HepG2 (cell line): ENCODE measurements around the gene FANCM. TPM values are rescaled to one million over a fixed set of nuclear protein-coding genes. Genes with fewer than 3 reads are reported as not detected.

ENCODE experiments used
- ATAC-seq: fragments of 200-7000 bp; cut with Tn5 transposase; 3 replicates; pipeline ENCODE4 v1.9.1; 2020; ENCODE audit warnings: mild to moderate bottlenecking, moderate library complexity
- BruUV-seq: library from RNA; stranded (reverse); fragments of 400-500 nt; replicated peaks from 2 replicates; lab custom pipeline; 2021; lab: Mats Ljungman, UMichigan
- CTCF ChIA-PET: fragments of 300-600 bp; formaldehyde crosslinking; extraction: SDS; loops from one replicate; lab custom pipeline; 2021; ENCODE audit warnings: low total read pairs, inconsistent platforms, low intra/inter-chr PET ratio; lab: Yijun Ruan, JAX
- POLR2A ChIA-PET: fragments of 350-600 bp; sonication (Branson Sonifier 250); formaldehyde crosslinking; loops from one replicate; lab custom pipeline; 2020; ENCODE audit warnings: antibody characterized with exemption, inconsistent platforms; lab: Yijun Ruan, JAX
- DNase-seq: peaks from one replicate; pipeline ENCODE4 v3.0.0-alpha.2; 2015; ENCODE audit warnings: low spot score
- FAIRE-seq: peaks from 3 replicates; lab custom pipeline; 2011; peaks lifted over from hg19 to GRCh38; lab: Jason Lieb, UNC
- H2AFZ ChIP-seq: one replicate; pipeline ENCODE4 v1.6.1; 2011; ENCODE audit warnings: low read length, inconsistent platforms
- H3K27ac ChIP-seq: fragments of 300-600 bp; 3 replicates; pipeline ENCODE4 v1.8.0; 2011; ENCODE audit warnings: mixed run types, mild to moderate bottlenecking, mixed read lengths, low read length, inconsistent platforms; ENCODE audit not compliant: insufficient read depth; ENCODE audit errors: extremely low read length
- H3K27me3 ChIP-seq, 2 experiments: fragments of 200-600 bp in 1 of 2; 2 replicates in 1 of 2; 3 replicates in 1 of 2; pipeline versions ENCODE4 v1.6.0 to v1.8.0; 2011; ENCODE audit warnings: low read length in 2 of 2, mild to moderate bottlenecking in 2 of 2, moderate library complexity in 2 of 2, inconsistent platforms in 1 of 2; ENCODE audit not compliant: insufficient read depth in 2 of 2, control insufficient read depth in 1 of 2
- H3K36me3 ChIP-seq, 2 experiments: fragments of 200-600 bp in 1 of 2; replicated peaks in 1 of 2; 2 replicates in 1 of 2; 3 replicates in 1 of 2; pipeline versions ENCODE4 v1.5.1 to v1.8.0; 2011; ENCODE audit warnings: low read length in 2 of 2, inconsistent platforms in 1 of 2; ENCODE audit not compliant: insufficient read depth in 2 of 2, control insufficient read depth in 1 of 2
- H3K4me1 ChIP-seq: 2 replicates; pipeline ENCODE4 v1.5.1; 2012; ENCODE audit warnings: low read length, inconsistent platforms; ENCODE audit not compliant: insufficient read depth
- H3K4me2 ChIP-seq: 2 replicates; pipeline ENCODE4 v1.6.0; 2011; ENCODE audit warnings: low read depth, low read length, inconsistent platforms
- H3K4me3 ChIP-seq, 3 experiments: fragments of 200-600 bp in 1 of 3; sonication (generic), shearing (Covaris generic) in 1 of 3; replicated peaks in 1 of 3; 2 replicates each; pipeline ENCODE4 v1.5.1; 2011 to 2016; ENCODE audit warnings: low read length in 3 of 3, inconsistent platforms in 2 of 3, low read depth in 2 of 3, mild to moderate bottlenecking in 2 of 3, control low read depth in 1 of 3, mixed read lengths in 1 of 3; ENCODE audit not compliant: insufficient read depth in 1 of 3
- H3K79me2 ChIP-seq: one replicate; pipeline ENCODE4 v1.6.1; 2011; ENCODE audit warnings: low read length, inconsistent platforms; ENCODE audit not compliant: insufficient read depth
- H3K9ac ChIP-seq: 2 replicates; pipeline ENCODE4 v1.6.0; 2011; ENCODE audit warnings: mild to moderate bottlenecking, low read depth, low read length, inconsistent platforms; ENCODE audit not compliant: insufficient read depth
- H3K9me3 ChIP-seq: 2 replicates; pipeline ENCODE4 v1.5.1; 2012; ENCODE audit warnings: mild to moderate bottlenecking, low read length
- H4K20me1 ChIP-seq: 2 replicates; pipeline ENCODE4 v1.6.0; 2011; ENCODE audit warnings: inconsistent platforms, mild to moderate bottlenecking, low read length, moderate library complexity; ENCODE audit not compliant: insufficient read depth
- CHD2 ChIP-seq: IDR thresholded peaks from 2 replicates; pipeline ENCODE4 v1.6.1; 2011; ENCODE audit warnings: low read depth, low read length, improper control_type of control experiment
- HNF4G ChIP-seq, 2 experiments: sonication (generic) in 1 of 2; formaldehyde crosslinking in 1 of 2; IDR thresholded peaks; 2 replicates each; pipeline versions ENCODE4 v1.4.0 to v1.6.1; 2011 to 2020; ENCODE audit warnings: borderline replicate concordance in 2 of 2, low read depth in 2 of 2, mild to moderate bottlenecking in 2 of 2, low read length in 1 of 2, missing genetic modification reagents in 1 of 2, moderate library complexity in 1 of 2
- IRF2 ChIP-seq: IDR thresholded peaks from 2 replicates; pipeline ENCODE4 v1.6.1; 2018; ENCODE audit warnings: missing genetic modification reagents, missing compliant biosample characterization
- KLF6 ChIP-seq: IDR thresholded peaks from 2 replicates; pipeline ENCODE4 v1.8.0; 2016; ENCODE audit warnings: missing biosample characterization, missing genetic modification reagents
- PHF8 ChIP-seq: sonication (generic); formaldehyde crosslinking; IDR thresholded peaks from 2 replicates; pipeline ENCODE4 v1.5.0; 2020; ENCODE audit warnings: missing genetic modification reagents
- POGK ChIP-seq: sonication (generic); formaldehyde crosslinking; conservative IDR thresholded peaks from 2 replicates; pipeline ENCODE4 v1.8.0; 2022; ENCODE audit warnings: mild to moderate bottlenecking, moderate library complexity, missing genetic modification reagents
- SNAPC2 ChIP-seq: sonication (generic); formaldehyde crosslinking; IDR thresholded peaks from 2 replicates; pipeline ENCODE4 v1.8.1; 2022; ENCODE audit warnings: mild to moderate bottlenecking, missing genetic modification reagents
- TFE3 ChIP-seq: IDR thresholded peaks from 2 replicates; pipeline ENCODE4 v1.6.1; 2016
- TOPORS ChIP-seq: sonication (generic); formaldehyde crosslinking; IDR thresholded peaks from 2 replicates; pipeline ENCODE4 v1.8.0; 2023; ENCODE audit warnings: mild to moderate bottlenecking, missing genetic modification reagents
- YY1 ChIP-seq: IDR thresholded peaks from 2 replicates; pipeline ENCODE4 v1.6.1; 2011; ENCODE audit warnings: low read length, low read depth, moderate library complexity, mild to moderate bottlenecking; ENCODE audit not compliant: insufficient read depth, insufficient replicate concordance
- ZBTB33 ChIP-seq: sonication (generic); formaldehyde crosslinking; IDR thresholded peaks from 2 replicates; pipeline ENCODE4 v1.4.0; 2020; ENCODE audit warnings: missing genetic modification reagents
- ZHX1 ChIP-seq: sonication (generic); formaldehyde crosslinking; IDR thresholded peaks from 2 replicates; pipeline ENCODE4 v1.8.1; 2022; ENCODE audit warnings: low read depth, mild to moderate bottlenecking, missing genetic modification reagents
- ZKSCAN8 ChIP-seq: IDR thresholded peaks from 2 replicates; pipeline ENCODE4 v1.6.1; 2016; ENCODE audit warnings: borderline replicate concordance, missing genetic modification reagents, missing compliant biosample characterization
- ZNF563 ChIP-seq: sonication (generic); formaldehyde crosslinking; IDR thresholded peaks from 2 replicates; pipeline ENCODE4 v1.8.0; 2022; ENCODE audit warnings: mild to moderate bottlenecking, moderate library complexity, missing genetic modification reagents
- ZNF572 ChIP-seq: sonication (generic); formaldehyde crosslinking; IDR thresholded peaks from 2 replicates; pipeline ENCODE4 v1.5.1; 2020; ENCODE audit warnings: mild to moderate bottlenecking, missing genetic modification reagents
- ZNF766 ChIP-seq: sonication (generic); formaldehyde crosslinking; IDR thresholded peaks from 2 replicates; pipeline ENCODE4 v1.5.0; 2020; ENCODE audit warnings: missing genetic modification reagents, borderline replicate concordance
- ZZZ3 ChIP-seq: sonication (generic); formaldehyde crosslinking; IDR thresholded peaks from 2 replicates; pipeline ENCODE4 v1.4.0; 2020; ENCODE audit warnings: missing genetic modification reagents, mild to moderate bottlenecking, borderline replicate concordance
- in situ Hi-C: cut with HindIII; loops from 2 replicates; pipeline ENCODE4 v1.10.0; 2017; ENCODE audit warnings: low pct_unique_long_range_greater_than_20kb; ENCODE audit not compliant: extremely low pct_ligation_motif_present
- intact Hi-C: fragments of 100-400 bp; cut with micrococcal nuclease; formaldehyde crosslinking; loops from one replicate; pipeline ENCODE4 v1.10.0; 2022; ENCODE audit not compliant: unreplicated experiment
- polyA plus RNA-seq, 8 experiments: library from polyadenylated mRNA; depleted of rRNA in 3 of 8; stranded (reverse) in 7 of 8; unstranded in 1 of 8; fragments of >200 nt; fragmentation: Illumina TruSeq in 4 of 8; extraction: Trizol in 4 of 8; gene quantifications; 2 replicates each; pipeline versions ENCODE4 v1.2.1 to v1.2.3, GENCODE V29; 2011 to 2016; ENCODE audit warnings: low read depth in 4 of 8, missing spikeins in 1 of 8, mixed read lengths in 1 of 8; ENCODE audit not compliant: insufficient read depth in 1 of 8
- total RNA-seq, 5 experiments: library from RNA; depleted of rRNA; stranded (reverse); fragments of >200 nt; fragmentation: Illumina TruSeq; extraction: Trizol; gene quantifications; 2 replicates each; pipeline ENCODE4 v1.2.3, GENCODE V29; 2016; ENCODE audit warnings: low read depth in 1 of 5

FANCM gene
- total and polyA plus RNA-seq, 2 of the 13 experiments (the other 11 are each of a cell fraction or from before 2014, with no cell fraction given) = 2.6 to 10.4 TPM

- no peak for FAIRE-seq
- ATAC-seq = no peak
- TF ChIP-seq POGK (CRISPR knock-in tag) (no peak), ZNF572 (no peak), YY1 (no peak), HNF4G (IDR thresholded peaks at IDR 0.05; ENCODE audit: borderline replicate concordance, low read depth, low read length) (no peak), HNF4G (CRISPR knock-in tag; IDR thresholded peaks at IDR 0.05; ENCODE audit: borderline replicate concordance, low read depth) (no peak), ZKSCAN8 (CRISPR knock-in tag) (no peak), SNAPC2 (CRISPR knock-in tag) (no peak), ZNF766 (CRISPR knock-in tag) (no peak), ZBTB33 (no peak), ZNF563 (CRISPR knock-in tag) (no peak), TFE3 (CRISPR knock-in tag) (no peak), IRF2 (no peak), ZHX1 (CRISPR knock-in tag) (no peak), ZZZ3 (CRISPR knock-in tag) (no peak), TOPORS (CRISPR knock-in tag) (no peak), PHF8 (CRISPR knock-in tag) (no peak), KLF6 (CRISPR knock-in tag) (no peak), CHD2 (no peak)
Observed at GRCh38 chr14:45169906-45170305, 34.2 kb downstream of the FANCM start.

More at GRCh38 chr14:45169906-45170305, 34.2 kb downstream of the FANCM start:
- ChIA-PET POLR2A (no interaction called here), CTCF (no interaction called here)
- peaks cover 0 to 3% of the 10 kb centered on the region in 2 experiments; a peak in 1 of 5 replicates for H3K36me3 ChIP-seq
- no peaks in the 10 kb centered on the region for H3K79me2 ChIP-seq
- H3K9ac ChIP-seq = no peak overlapping the region
- BruUV-seq = no TSS peak
- H3K27ac ChIP-seq = no peak overlapping the region
- no peak overlapping the region for H3K4me3 ChIP-seq
- H3K27me3 ChIP-seq = no peaks in the 10 kb centered on the region; a peak in 1 of 5 replicates
- H4K20me1 ChIP-seq = no peaks in the 10 kb centered on the region
- intact Hi-C loops = no loop called here
- H3K4me1 ChIP-seq = no peaks in the 10 kb centered on the region
- in situ Hi-C loops = no loop called here
- H2AFZ ChIP-seq = no peak overlapping the region
- no peak for DNase-seq
- H3K9me3 ChIP-seq = no peaks in the 10 kb centered on the region
- no peak overlapping the region for H3K4me2 ChIP-seq
